Pancreas (tissue), 10 donors: ENCODE results near the gene PLXDC1. TPM values are rescaled to one million over a fixed set of nuclear protein-coding genes. Genes with fewer than 3 reads are reported as not detected.

ENCODE experiments used
- ATAC-seq, 4 donors: fragments of 200-7000 bp; cut with Tn5 transposase; one replicate each; pipeline versions ENCODE4 v1.8.0 to v1.9.1; 2020; ENCODE audit warnings: mild to moderate bottlenecking in 4 of 4, moderate library complexity in 4 of 4
- DNase-seq, 6 donors: peaks; one replicate each; pipeline ENCODE4 v3.0.0-alpha.2; 2020
- FAIRE-seq: peaks from 2 replicates; lab custom pipeline; 2012; peaks lifted over from hg19 to GRCh38; lab: Jason Lieb, UNC
- H3K27ac ChIP-seq, 4 donors: fragments of 200-600 bp; sonication (generic); 1 replicate in 3 of 4; 2 replicates in 1 of 4; pipeline versions ENCODE4 v1.5.0 to v1.8.0; 2020
- H3K27me3 ChIP-seq, 4 donors: fragments of 200-600 bp; one replicate each; pipeline ENCODE4 v1.8.0; 2021
- H3K36me3 ChIP-seq, 3 donors: fragments of 200-600 bp; sonication (generic) in 1 of 3; one replicate each; pipeline versions ENCODE4 v1.5.0 to v1.8.0; 2020 to 2021
- H3K4me1 ChIP-seq, 3 donors: fragments of 200-600 bp; one replicate each; pipeline ENCODE4 v1.8.0; 2021
- H3K4me3 ChIP-seq, 4 donors: fragments of 200-600 bp; sonication (generic) in 2 of 4; one replicate each; pipeline versions ENCODE4 v1.5.0 to v1.8.0; 2020 to 2021
- H3K9me3 ChIP-seq, 4 donors: fragments of 200-600 bp; one replicate each; pipeline ENCODE4 v1.8.0; 2021
- CTCF ChIP-seq, 4 donors: fragments of 200-600 bp; sonication (generic) in 3 of 4; IDR thresholded peaks; one replicate each; pipeline versions ENCODE4 v1.5.0 to v1.8.0; 2021; ENCODE audit warnings: antibody characterized with exemption in 4 of 4
- WGBS, 2 donors: extraction: QIAGEN DNeasy Blood & Tissue Kit; methylation state at CpG; one replicate each; pipeline ENCODE4 v1.1.7; 2013; 5-methylcytosine and 5-hydroxymethylcytosine counted together
- intact Hi-C, 3 donors: fragments of 100-400 bp; cut with DNase I; formaldehyde crosslinking; loops; one replicate each; pipeline versions ENCODE4 v1.11.1 to v1.14.2; 2022
- polyA plus RNA-seq, 2 donors: library from polyadenylated mRNA; stranded (reverse); fragments of 200-250 nt; gene quantifications; one replicate each; pipeline ENCODE4 v1.2.3, GENCODE V29; 2013
- total RNA-seq, 6 donors: library from RNA; stranded (reverse); fragmentation: NEBNext Ultra II Directional in 4 of 6; extraction: Animal tissue kit (Norgen Biotek cat#: 25700) in 4 of 6; gene quantifications; one replicate each; pipeline versions ENCODE4 v1.2.1 to v1.2.4, GENCODE V29; 2021 to 2023
- donor health status: healthy with polysubstance abuse.
- donor health status: DM: no; HTN: no; CAD: no; lungs with moderate emphysema.
- donor health status: DM: no; HTN: no; CAD: no.
- donor health status: control.
- donor health status: control.
- donor health status: Bipolar disorder and iron deficiency.
- donor health status: DM: yes; HTN: yes; CAD: no.
- donor health status: DM: no; HTN: no; CAD: no.
- donor health status: DM: no; HTN: no; CAD: no.
- donor health status: DM: yes; HTN: yes; CAD: no.

The PLXDC1 gene
- total and polyA plus RNA-seq, 8 donors: 0.88 to 5.6 (median 1.9) TPM

GRCh38 chr17:39105705-39106104, 45.7 kb downstream of the PLXDC1 start:
- no peaks in the 10 kb centered on the region for H3K36me3 ChIP-seq
- FAIRE-seq: no peak
- no peak overlapping the region for H3K27ac ChIP-seq
- intact Hi-C loops: no loop called here
- ATAC-seq: no peak
- H3K27me3 ChIP-seq: no peaks in the 10 kb centered on the region
- H3K4me1 ChIP-seq: peaks cover 0 to 6% (median 4%) of the 10 kb centered on the region in 3 donors
- 81 to 86% methylated on average over 9 of the region's 9 CpGs for WGBS, 2 donors
- no peak for DNase-seq
- H3K4me3 ChIP-seq: no peak overlapping the region
- no peak for TF ChIP-seq CTCF (IDR thresholded peaks at IDR 0.05)
- no peaks in the 10 kb centered on the region for H3K9me3 ChIP-seq

DNA sequence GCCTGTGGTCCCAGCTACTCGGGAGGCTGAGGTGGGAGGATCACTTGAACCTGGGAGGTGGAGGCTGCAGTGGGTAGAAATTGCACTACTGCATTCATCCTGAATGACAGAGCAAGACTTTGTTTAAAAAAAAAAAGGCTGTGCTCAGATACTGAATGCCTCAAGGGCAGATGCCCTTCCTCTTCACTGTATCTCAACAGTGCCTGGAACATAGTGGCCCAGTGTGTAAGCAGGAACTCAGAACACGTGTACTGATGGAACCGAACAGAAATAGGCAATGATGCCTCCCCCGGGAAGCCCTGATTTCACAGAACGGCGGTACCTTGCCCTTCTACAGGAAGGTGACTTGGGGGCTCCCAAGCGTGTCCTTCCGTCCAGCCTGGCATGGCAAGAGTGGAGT, 46.8 kb downstream of the PLXDC1 start:
- no peak for DNase-seq
- TF ChIP-seq CTCF (IDR thresholded peaks at IDR 0.05): no peak
- peak in 1 of 4 donors; percentile 22 for ATAC-seq
- Histone ChIP-seq H3K9me3 (no peaks in the 10 kb centered on the region), H3K4me1 (no peaks in the 10 kb centered on the region), H3K4me3 (no peak overlapping the region), H3K27ac (no peak overlapping the region), H3K36me3 (no peaks in the 10 kb centered on the region), H3K27me3 (no peaks in the 10 kb centered on the region)
- no peak for FAIRE-seq
- intact Hi-C loops: no loop called here
- 81 to 86% methylated on average over 8 of the region's 8 CpGs for WGBS, 2 donors

GRCh38 chr17:39104046-39104445, 47.4 kb downstream of the PLXDC1 start:
- H3K9me3 ChIP-seq: no peaks in the 10 kb centered on the region
- H3K27ac ChIP-seq: no peak overlapping the region
- no peaks in the 10 kb centered on the region for H3K27me3 ChIP-seq
- no peaks in the 10 kb centered on the region for H3K36me3 ChIP-seq
- FAIRE-seq (no peak), ATAC-seq (peak; percentile 75 to 83 (median 80)), DNase-seq (peak in 2 of 6 donors; percentile 24 to 25)
- intact Hi-C loops: no loop called here
- WGBS, 2 donors: 39 to 46% methylated on average over 5 of the region's 5 CpGs
- TF ChIP-seq CTCF (IDR thresholded peaks at IDR 0.05): no peak
- no peaks in the 10 kb centered on the region for H3K4me1 ChIP-seq
- H3K4me3 ChIP-seq: no peak overlapping the region

DNA sequence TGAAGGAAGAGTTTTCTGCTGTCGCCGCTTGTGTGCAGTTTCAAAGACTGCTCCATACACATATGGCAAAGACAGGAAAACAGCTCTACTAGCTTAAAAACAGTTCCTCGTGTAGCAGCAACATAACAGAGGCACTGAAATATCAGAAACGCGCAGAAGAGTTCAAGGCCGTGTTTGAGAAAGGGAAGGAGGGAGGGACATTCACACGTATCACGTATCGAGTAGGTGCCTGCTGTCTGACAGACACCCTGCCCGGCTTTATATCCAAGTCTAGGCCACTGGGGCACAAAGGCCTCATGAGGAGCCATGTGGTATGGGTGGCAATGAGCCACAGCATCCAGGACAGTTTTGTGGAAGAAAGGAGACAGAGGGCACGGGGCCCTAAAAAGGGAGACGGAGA, 50.3 kb downstream of the PLXDC1 start:
- 81 to 86% methylated on average over 12 of the region's 12 CpGs for WGBS, 2 donors
- TF ChIP-seq CTCF (IDR thresholded peaks at IDR 0.05): no peak
- intact Hi-C loops: no loop called here
- FAIRE-seq: no peak
- no peak overlapping the region for H3K27ac ChIP-seq
- no peaks in the 10 kb centered on the region for H3K27me3 ChIP-seq
- no peak for ATAC-seq
- DNase-seq: no peak
- no peak overlapping the region for H3K4me3 ChIP-seq
- no peaks in the 10 kb centered on the region for H3K4me1 ChIP-seq
- no peaks in the 10 kb centered on the region for H3K36me3 ChIP-seq
- H3K9me3 ChIP-seq: no peaks in the 10 kb centered on the region

GRCh38 chr17:39100530-39100929, 50.9 kb downstream of the PLXDC1 start:
- WGBS, 2 donors: 93 to 96% methylated on average over 9 of the region's 9 CpGs
- TF ChIP-seq CTCF (IDR thresholded peaks at IDR 0.05): no peak
- no peak for ATAC-seq
- H3K36me3 ChIP-seq: no peaks in the 10 kb centered on the region
- H3K9me3 ChIP-seq: no peaks in the 10 kb centered on the region
- H3K27me3 ChIP-seq: no peaks in the 10 kb centered on the region
- no peak for FAIRE-seq
- H3K4me1 ChIP-seq: no peaks in the 10 kb centered on the region
- intact Hi-C loops: no loop called here
- H3K4me3 ChIP-seq: no peak overlapping the region
- DNase-seq: no peak
- no peak overlapping the region for H3K27ac ChIP-seq
